Measurements from ENCODE around the gene RAPGEF4.

DNA sequence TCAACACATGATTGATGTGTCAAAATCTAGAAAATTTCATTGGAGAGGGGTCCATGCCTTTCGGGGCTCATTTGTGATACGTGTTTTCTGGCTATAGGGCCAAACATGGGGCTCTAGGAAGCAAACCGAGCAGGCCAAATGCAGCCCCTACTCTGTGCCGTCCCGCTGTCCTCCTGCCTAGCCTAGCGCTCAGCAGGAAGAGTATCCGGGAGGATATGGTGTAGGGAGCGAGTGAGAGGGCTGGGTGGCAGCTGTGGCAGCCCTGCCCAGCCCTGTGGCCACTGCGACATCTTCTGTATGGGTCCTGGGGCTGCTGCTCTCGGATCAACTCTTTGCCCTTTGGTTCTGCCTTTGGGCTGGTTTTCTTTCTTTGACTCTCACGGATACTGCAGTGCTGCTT is 219.9 kb downstream of the RAPGEF4 start:
- TF ChIP-seq, protein P1, sequence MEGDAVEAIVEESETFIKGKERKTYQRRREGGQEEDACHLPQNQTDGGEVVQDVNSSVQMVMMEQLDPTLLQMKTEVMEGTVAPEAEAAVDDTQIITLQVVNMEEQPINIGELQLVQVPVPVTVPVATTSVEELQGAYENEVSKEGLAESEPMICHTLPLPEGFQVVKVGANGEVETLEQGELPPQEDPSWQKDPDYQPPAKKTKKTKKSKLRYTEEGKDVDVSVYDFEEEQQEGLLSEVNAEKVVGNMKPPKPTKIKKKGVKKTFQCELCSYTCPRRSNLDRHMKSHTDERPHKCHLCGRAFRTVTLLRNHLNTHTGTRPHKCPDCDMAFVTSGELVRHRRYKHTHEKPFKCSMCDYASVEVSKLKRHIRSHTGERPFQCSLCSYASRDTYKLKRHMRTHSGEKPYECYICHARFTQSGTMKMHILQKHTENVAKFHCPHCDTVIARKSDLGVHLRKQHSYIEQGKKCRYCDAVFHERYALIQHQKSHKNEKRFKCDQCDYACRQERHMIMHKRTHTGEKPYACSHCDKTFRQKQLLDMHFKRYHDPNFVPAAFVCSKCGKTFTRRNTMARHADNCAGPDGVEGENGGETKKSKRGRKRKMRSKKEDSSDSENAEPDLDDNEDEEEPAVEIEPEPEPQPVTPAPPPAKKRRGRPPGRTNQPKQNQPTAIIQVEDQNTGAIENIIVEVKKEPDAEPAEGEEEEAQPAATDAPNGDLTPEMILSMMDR (IDR thresholded peaks at IDR 0.05): no peak
- no peak for TF ChIP-seq POLR2A (IDR thresholded peaks at IDR 0.05)
